GM12878 (cell line): ENCODE data around the gene ADK. TPM values are rescaled to one million over a fixed set of nuclear protein-coding genes. Genes with fewer than 3 reads are reported as not detected.

Source experiments
- ATAC-seq: fragments of 200-7000 bp; cut with Tn5 transposase; 3 replicates; pipeline ENCODE4 v1.9.1; 2020; ENCODE audit warnings: mild to moderate bottlenecking, moderate library complexity
- BruUV-seq: library from RNA; stranded (reverse); fragments of 400-500 nt; replicated peaks from 2 replicates; lab custom pipeline; 2021; lab: Mats Ljungman, UMichigan
- CTCF ChIA-PET: fragments of 300-600 bp; sonication (Branson Sonifier 250); formaldehyde crosslinking; extraction: SDS; loops from one replicate; lab custom pipeline; 2021; ENCODE audit warnings: inconsistent platforms; lab: Yijun Ruan, JAX
- POLR2A ChIA-PET: fragments of 350-600 bp; formaldehyde crosslinking; extraction: SDS; loops from one replicate; lab custom pipeline; 2021; ENCODE audit warnings: inconsistent platforms; lab: Charles Lee
- RAD21 ChIA-PET: fragments of 300-600 bp; sonication (Branson Sonifier 250); formaldehyde crosslinking; loops from one replicate; lab custom pipeline; 2023; ENCODE audit warnings: antibody characterized with exemption; ENCODE audit not compliant: unreplicated experiment; lab: Charles Lee
- SMC1A ChIA-PET: fragments of 300-600 bp; sonication (Branson Sonifier 250); formaldehyde crosslinking; loops from one replicate; lab custom pipeline; 2023; ENCODE audit not compliant: unreplicated experiment, uncharacterized antibody; lab: Charles Lee
- DNase-seq: peaks from one replicate; pipeline ENCODE4 v3.0.0-alpha.2; 2011; ENCODE audit warnings: low read depth, low spot score
- FAIRE-seq: peaks from 3 replicates; lab custom pipeline; 2011; peaks lifted over from hg19 to GRCh38; lab: Jason Lieb, UNC
- H2AFZ ChIP-seq: 2 replicates; pipeline ENCODE4 v1.6.0; 2011; ENCODE audit warnings: low read depth, low read length, control low read depth; ENCODE audit not compliant: control insufficient read depth
- H3K27ac ChIP-seq: 2 replicates; pipeline ENCODE4 v1.5.1; 2011; ENCODE audit warnings: control low read depth; ENCODE audit not compliant: control insufficient read depth, insufficient read depth
- H3K27me3 ChIP-seq, 2 experiments: replicated peaks in 1 of 2; 2 replicates each; pipeline versions ENCODE4 v1.6.0 to v1.6.1; 2011; ENCODE audit warnings: low read length in 1 of 2; ENCODE audit not compliant: control insufficient read depth in 2 of 2, insufficient read depth in 2 of 2
- H3K36me3 ChIP-seq, 2 experiments: 2 replicates each; pipeline ENCODE4 v1.5.1; 2011; ENCODE audit warnings: low read length in 1 of 2; ENCODE audit not compliant: control insufficient read depth in 2 of 2, insufficient read depth in 2 of 2
- H3K4me1 ChIP-seq: 2 replicates; pipeline ENCODE4 v1.6.1; 2011; ENCODE audit warnings: mild to moderate bottlenecking, low read length, moderate library complexity, mixed read lengths; ENCODE audit not compliant: control insufficient read depth, insufficient read depth
- H3K4me2 ChIP-seq: 2 replicates; pipeline ENCODE4 v1.6.0; 2011; ENCODE audit warnings: control low read depth; ENCODE audit not compliant: control insufficient read depth, insufficient read depth
- H3K4me3 ChIP-seq: fragments of 200-600 bp; sonication (generic); 2 replicates; pipeline ENCODE4 v1.5.1; 2016
- H3K79me2 ChIP-seq: 2 replicates; pipeline ENCODE4 v1.6.0; 2011; ENCODE audit warnings: low read length; ENCODE audit not compliant: control insufficient read depth, insufficient read depth
- H3K9ac ChIP-seq: 2 replicates; pipeline ENCODE4 v1.8.0; 2011; ENCODE audit warnings: low read length, control low read depth, mixed read lengths; ENCODE audit not compliant: control insufficient read depth, insufficient read depth
- H3K9me3 ChIP-seq: replicated peaks from 3 replicates; pipeline ENCODE4 v1.5.1; 2011; ENCODE audit warnings: mild to moderate bottlenecking, low read length; ENCODE audit not compliant: control insufficient read depth, insufficient read depth
- H4K20me1 ChIP-seq: 2 replicates; pipeline ENCODE4 v1.6.0; 2011; ENCODE audit not compliant: control insufficient read depth, insufficient read depth
- BMI1 ChIP-seq: fragments of 450-650 bp; IDR thresholded peaks from 2 replicates; pipeline ENCODE4 v1.6.1; 2016; ENCODE audit warnings: mild to moderate bottlenecking, moderate library complexity, borderline replicate concordance
- KAT2A ChIP-seq: conservative IDR thresholded peaks from 2 replicates; pipeline ENCODE4 v1.6.1; 2011; ENCODE audit warnings: low read depth, low read length; ENCODE audit not compliant: control insufficient read depth
- MYB ChIP-seq: fragments of 150-350 bp; IDR thresholded peaks from 2 replicates; pipeline ENCODE4 v1.6.1; 2014; ENCODE audit warnings: mild to moderate bottlenecking, low read depth, low read length, borderline replicate concordance
- PML ChIP-seq: IDR thresholded peaks from 2 replicates; pipeline ENCODE4 v1.6.1; 2012; ENCODE audit warnings: low read length, inconsistent platforms
- POLR2AphosphoS2 ChIP-seq: IDR thresholded peaks from 2 replicates; pipeline ENCODE4 v1.6.1; 2011; ENCODE audit warnings: low read depth, mild to moderate bottlenecking, low read length, improper control_type of control experiment, moderate library complexity
- POU2F2 ChIP-seq: IDR thresholded peaks from 3 replicates; pipeline ENCODE4 v1.6.1; 2011; ENCODE audit warnings: low read depth, mild to moderate bottlenecking, low read length, borderline replicate concordance
- RB1 ChIP-seq: fragments of 450-650 bp; formaldehyde crosslinking; IDR thresholded peaks from 2 replicates; pipeline ENCODE4 v1.6.1; 2017; ENCODE audit warnings: mild to moderate bottlenecking, borderline replicate concordance
- SMARCA5 ChIP-seq: fragments of 450-650 bp; IDR thresholded peaks from 2 replicates; pipeline ENCODE4 v1.6.1; 2017; ENCODE audit warnings: mild to moderate bottlenecking
- SREBF2 ChIP-seq: IDR thresholded peaks from 2 replicates; pipeline ENCODE4 v1.6.1; 2012; ENCODE audit warnings: mild to moderate bottlenecking, low read length
- YY1 ChIP-seq: IDR thresholded peaks from 2 replicates; pipeline ENCODE4 v1.6.1; 2011; ENCODE audit warnings: low read depth, mild to moderate bottlenecking, low read length
- WGBS: methylation state at CpG from one replicate; pipeline ENCODE4 v1.1.6; 2016; ENCODE audit warnings: low lambda C conversion rate; ENCODE audit not compliant: insufficient replicate concordance, insufficient coverage; ENCODE audit errors: missing lambda C conversion rate; 5-methylcytosine and 5-hydroxymethylcytosine counted together
- in situ Hi-C: fragments of 300-500 bp; cut with MboI; formaldehyde crosslinking; loops from 9 replicates; pipeline ENCODE4 v1.14.3; 2018; ENCODE audit warnings: mixed read lengths
- intact Hi-C: fragments of 100-400 bp; cut with micrococcal nuclease; formaldehyde crosslinking; loops from one replicate; pipeline ENCODE4 v1.14.2; 2022; ENCODE audit not compliant: unreplicated experiment
- polyA plus RNA-seq, 11 experiments: library from polyadenylated mRNA; depleted of rRNA in 4 of 11; unstranded in 6 of 11; stranded (reverse) in 5 of 11; fragments of >200 nt; fragmentation: Nextera tagmentation in 4 of 11; fragmentation: Illumina TruSeq in 1 of 11; extraction: Ambion mirVana in 4 of 11; extraction: Trizol in 1 of 11; gene quantifications; 1 replicate in 1 of 11; 2 replicates in 10 of 11; pipeline versions ENCODE4 v1.2.1 to v1.2.3, GENCODE V29; 2011 to 2016; ENCODE audit warnings: inconsistent platforms in 2 of 11, missing spikeins in 2 of 11, low read depth in 1 of 11
- total RNA-seq, 4 experiments: library from RNA; depleted of rRNA in 3 of 4; stranded (reverse); fragments of >200 nt in 3 of 4; fragmentation: Illumina TruSeq in 1 of 4; extraction: Trizol in 1 of 4; gene quantifications; 2 replicates each; pipeline versions ENCODE4 v1.2.1 to v1.2.3, GENCODE V29; 2013 to 2021
- TF ChIP-seq, protein P1 (sequence below): fragments of 450-650 bp; IDR thresholded peaks from 2 replicates; pipeline ENCODE4 v1.6.1; 2017; ENCODE audit warnings: low read depth, mild to moderate bottlenecking, moderate library complexity
- TF ChIP-seq, protein P2 (sequence below): IDR thresholded peaks from 2 replicates; pipeline ENCODE4 v1.6.1; 2011; ENCODE audit warnings: low read depth, low read length, improper control_type of control experiment, borderline replicate concordance
- TF ChIP-seq, protein P3 (sequence below): fragments of 450-650 bp; IDR thresholded peaks from 2 replicates; pipeline ENCODE4 v1.6.1; 2018; ENCODE audit warnings: mild to moderate bottlenecking, low read depth, moderate library complexity; ENCODE audit not compliant: partially characterized antibody
- TF ChIP-seq, protein P4 (sequence below): IDR thresholded peaks from 2 replicates; pipeline ENCODE4 v1.6.1; 2012; ENCODE audit warnings: improper control_type of control experiment, low read depth, low read length; ENCODE audit not compliant: insufficient replicate concordance

ADK gene
- total and polyA plus RNA-seq, 10 of the 15 experiments (the other 5 are each of a cell fraction or from before 2014, with no cell fraction given), result 42.0 to 151 (median 81.6) TPM

DNA sequence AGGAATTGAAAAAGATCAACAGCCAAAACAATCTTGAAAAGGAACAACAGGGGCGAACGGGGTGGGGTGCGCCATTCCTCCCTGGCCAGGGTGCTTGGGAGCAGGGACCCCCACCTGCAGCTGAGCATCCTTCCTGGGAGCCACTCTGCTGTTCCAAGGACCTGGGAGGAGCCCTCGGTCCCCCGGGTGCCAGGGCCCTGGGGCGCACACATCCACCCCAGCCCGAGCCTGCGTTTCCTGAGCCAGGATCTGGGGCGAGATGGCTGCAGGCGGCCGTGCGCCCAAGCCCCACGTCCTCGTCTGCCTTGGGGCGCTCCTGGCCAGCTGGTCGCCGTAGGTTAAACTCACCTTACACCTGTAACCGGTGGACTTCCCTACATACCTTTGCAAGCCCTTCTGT, 11.0 kb upstream of the ADK start:
- FAIRE-seq (no peak), ATAC-seq (no peak), DNase-seq (no peak)
- Histone ChIP-seq H3K27ac (no peak overlapping the region), H3K36me3 (peaks cover 0 to 15% of the 10 kb centered on the region in 2 experiments), H3K9ac (no peak overlapping the region), H3K4me1 (no peaks in the 10 kb centered on the region), H3K79me2 (peaks cover 16% of the 10 kb centered on the region), H3K27me3 (no peaks in the 10 kb centered on the region), H2AFZ (no peak overlapping the region), H4K20me1 (no peaks in the 10 kb centered on the region), H3K9me3 (no peaks in the 10 kb centered on the region; the same call in 2 of the 3 replicates), H3K4me2 (no peak overlapping the region), H3K4me3 (no peak overlapping the region)
- SMC1A ChIA-PET, result interaction anchor here (0.8 kb wide), 1 partner anchor 50 kb away, joined by 3 read pairs; no protein-coding TSS in a partner anchor
- intact Hi-C loops, result no loop called here
- CTCF ChIA-PET, result no interaction called here
- in situ Hi-C loops, result no loop called here
- no TSS peak for BruUV-seq
- POLR2A ChIA-PET, result no interaction called here
- 99% methylated on average over 18 of the region's 18 CpGs for WGBS
- RAD21 ChIA-PET, result no interaction called here
- TF ChIP-seq, protein P1, sequence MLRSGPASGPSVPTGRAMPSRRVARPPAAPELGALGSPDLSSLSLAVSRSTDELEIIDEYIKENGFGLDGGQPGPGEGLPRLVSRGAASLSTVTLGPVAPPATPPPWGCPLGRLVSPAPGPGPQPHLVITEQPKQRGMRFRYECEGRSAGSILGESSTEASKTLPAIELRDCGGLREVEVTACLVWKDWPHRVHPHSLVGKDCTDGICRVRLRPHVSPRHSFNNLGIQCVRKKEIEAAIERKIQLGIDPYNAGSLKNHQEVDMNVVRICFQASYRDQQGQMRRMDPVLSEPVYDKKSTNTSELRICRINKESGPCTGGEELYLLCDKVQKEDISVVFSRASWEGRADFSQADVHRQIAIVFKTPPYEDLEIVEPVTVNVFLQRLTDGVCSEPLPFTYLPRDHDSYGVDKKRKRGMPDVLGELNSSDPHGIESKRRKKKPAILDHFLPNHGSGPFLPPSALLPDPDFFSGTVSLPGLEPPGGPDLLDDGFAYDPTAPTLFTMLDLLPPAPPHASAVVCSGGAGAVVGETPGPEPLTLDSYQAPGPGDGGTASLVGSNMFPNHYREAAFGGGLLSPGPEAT, result no peak
- no peak for TF ChIP-seq POU2F2
- TF ChIP-seq, protein P2, sequence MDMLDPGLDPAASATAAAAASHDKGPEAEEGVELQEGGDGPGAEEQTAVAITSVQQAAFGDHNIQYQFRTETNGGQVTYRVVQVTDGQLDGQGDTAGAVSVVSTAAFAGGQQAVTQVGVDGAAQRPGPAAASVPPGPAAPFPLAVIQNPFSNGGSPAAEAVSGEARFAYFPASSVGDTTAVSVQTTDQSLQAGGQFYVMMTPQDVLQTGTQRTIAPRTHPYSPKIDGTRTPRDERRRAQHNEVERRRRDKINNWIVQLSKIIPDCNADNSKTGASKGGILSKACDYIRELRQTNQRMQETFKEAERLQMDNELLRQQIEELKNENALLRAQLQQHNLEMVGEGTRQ, result no peak
- no peak for TF ChIP-seq YY1
- TF ChIP-seq, protein P3, sequence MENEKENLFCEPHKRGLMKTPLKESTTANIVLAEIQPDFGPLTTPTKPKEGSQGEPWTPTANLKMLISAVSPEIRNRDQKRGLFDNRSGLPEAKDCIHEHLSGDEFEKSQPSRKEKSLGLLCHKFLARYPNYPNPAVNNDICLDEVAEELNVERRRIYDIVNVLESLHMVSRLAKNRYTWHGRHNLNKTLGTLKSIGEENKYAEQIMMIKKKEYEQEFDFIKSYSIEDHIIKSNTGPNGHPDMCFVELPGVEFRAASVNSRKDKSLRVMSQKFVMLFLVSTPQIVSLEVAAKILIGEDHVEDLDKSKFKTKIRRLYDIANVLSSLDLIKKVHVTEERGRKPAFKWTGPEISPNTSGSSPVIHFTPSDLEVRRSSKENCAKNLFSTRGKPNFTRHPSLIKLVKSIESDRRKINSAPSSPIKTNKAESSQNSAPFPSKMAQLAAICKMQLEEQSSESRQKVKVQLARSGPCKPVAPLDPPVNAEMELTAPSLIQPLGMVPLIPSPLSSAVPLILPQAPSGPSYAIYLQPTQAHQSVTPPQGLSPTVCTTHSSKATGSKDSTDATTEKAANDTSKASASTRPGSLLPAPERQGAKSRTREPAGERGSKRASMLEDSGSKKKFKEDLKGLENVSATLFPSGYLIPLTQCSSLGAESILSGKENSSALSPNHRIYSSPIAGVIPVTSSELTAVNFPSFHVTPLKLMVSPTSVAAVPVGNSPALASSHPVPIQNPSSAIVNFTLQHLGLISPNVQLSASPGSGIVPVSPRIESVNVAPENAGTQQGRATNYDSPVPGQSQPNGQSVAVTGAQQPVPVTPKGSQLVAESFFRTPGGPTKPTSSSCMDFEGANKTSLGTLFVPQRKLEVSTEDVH, result no peak
- no peak for TF ChIP-seq RB1
- no peak for TF ChIP-seq MYB
- no peak for TF ChIP-seq POLR2AphosphoS2
- no peak for TF ChIP-seq BMI1
- TF ChIP-seq, protein P4, sequence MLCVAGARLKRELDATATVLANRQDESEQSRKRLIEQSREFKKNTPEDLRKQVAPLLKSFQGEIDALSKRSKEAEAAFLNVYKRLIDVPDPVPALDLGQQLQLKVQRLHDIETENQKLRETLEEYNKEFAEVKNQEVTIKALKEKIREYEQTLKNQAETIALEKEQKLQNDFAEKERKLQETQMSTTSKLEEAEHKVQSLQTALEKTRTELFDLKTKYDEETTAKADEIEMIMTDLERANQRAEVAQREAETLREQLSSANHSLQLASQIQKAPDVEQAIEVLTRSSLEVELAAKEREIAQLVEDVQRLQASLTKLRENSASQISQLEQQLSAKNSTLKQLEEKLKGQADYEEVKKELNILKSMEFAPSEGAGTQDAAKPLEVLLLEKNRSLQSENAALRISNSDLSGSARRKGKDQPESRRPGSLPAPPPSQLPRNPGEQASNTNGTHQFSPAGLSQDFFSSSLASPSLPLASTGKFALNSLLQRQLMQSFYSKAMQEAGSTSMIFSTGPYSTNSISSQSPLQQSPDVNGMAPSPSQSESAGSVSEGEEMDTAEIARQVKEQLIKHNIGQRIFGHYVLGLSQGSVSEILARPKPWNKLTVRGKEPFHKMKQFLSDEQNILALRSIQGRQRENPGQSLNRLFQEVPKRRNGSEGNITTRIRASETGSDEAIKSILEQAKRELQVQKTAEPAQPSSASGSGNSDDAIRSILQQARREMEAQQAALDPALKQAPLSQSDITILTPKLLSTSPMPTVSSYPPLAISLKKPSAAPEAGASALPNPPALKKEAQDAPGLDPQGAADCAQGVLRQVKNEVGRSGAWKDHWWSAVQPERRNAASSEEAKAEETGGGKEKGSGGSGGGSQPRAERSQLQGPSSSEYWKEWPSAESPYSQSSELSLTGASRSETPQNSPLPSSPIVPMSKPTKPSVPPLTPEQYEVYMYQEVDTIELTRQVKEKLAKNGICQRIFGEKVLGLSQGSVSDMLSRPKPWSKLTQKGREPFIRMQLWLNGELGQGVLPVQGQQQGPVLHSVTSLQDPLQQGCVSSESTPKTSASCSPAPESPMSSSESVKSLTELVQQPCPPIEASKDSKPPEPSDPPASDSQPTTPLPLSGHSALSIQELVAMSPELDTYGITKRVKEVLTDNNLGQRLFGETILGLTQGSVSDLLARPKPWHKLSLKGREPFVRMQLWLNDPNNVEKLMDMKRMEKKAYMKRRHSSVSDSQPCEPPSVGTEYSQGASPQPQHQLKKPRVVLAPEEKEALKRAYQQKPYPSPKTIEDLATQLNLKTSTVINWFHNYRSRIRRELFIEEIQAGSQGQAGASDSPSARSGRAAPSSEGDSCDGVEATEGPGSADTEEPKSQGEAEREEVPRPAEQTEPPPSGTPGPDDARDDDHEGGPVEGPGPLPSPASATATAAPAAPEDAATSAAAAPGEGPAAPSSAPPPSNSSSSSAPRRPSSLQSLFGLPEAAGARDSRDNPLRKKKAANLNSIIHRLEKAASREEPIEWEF, result no peak
- TF ChIP-seq PML, result no peak
- no peak for TF ChIP-seq SMARCA5
- no peak for TF ChIP-seq KAT2A
- no peak for TF ChIP-seq SREBF2
